Left ventricle myocardium superior (tissue), 1 donor: Measurements from ENCODE around the gene P2RX2. TPM values are rescaled to one million over a fixed set of nuclear protein-coding genes. Genes with fewer than 3 reads are reported as not detected.
"Not testable (repeated sequence)": the region's sequence is repeated elsewhere in the genome, so short reads cannot be mapped to it uniquely, and the experiment has no call there.

Experiments used
- ATAC-seq: fragments of 200-7000 bp; cut with Tn5 transposase; one replicate; pipeline ENCODE4 v1.9.1; 2020; ENCODE audit warnings: mild to moderate bottlenecking, moderate library complexity
- DNase-seq: peaks from one replicate; pipeline ENCODE4 v3.0.0-alpha.2; 2020
- intact Hi-C: fragments of 100-400 bp; cut with micrococcal nuclease; formaldehyde crosslinking; loops from one replicate; pipeline ENCODE4 v1.11.0; 2022
- total RNA-seq: library from RNA; stranded (reverse); fragmentation: NEBNext Ultra II Directional; extraction: Animal tissue kit (Norgen Biotek cat#: 25700); gene quantifications from one replicate; pipeline ENCODE4 v1.2.1, GENCODE V29; 2021
- donor health status: DM: no; HTN: yes; CAD: no; lungs with severe emphysema.

Gene P2RX2
- total RNA-seq, 1 donor from 2014 or later: not detected

DNA sequence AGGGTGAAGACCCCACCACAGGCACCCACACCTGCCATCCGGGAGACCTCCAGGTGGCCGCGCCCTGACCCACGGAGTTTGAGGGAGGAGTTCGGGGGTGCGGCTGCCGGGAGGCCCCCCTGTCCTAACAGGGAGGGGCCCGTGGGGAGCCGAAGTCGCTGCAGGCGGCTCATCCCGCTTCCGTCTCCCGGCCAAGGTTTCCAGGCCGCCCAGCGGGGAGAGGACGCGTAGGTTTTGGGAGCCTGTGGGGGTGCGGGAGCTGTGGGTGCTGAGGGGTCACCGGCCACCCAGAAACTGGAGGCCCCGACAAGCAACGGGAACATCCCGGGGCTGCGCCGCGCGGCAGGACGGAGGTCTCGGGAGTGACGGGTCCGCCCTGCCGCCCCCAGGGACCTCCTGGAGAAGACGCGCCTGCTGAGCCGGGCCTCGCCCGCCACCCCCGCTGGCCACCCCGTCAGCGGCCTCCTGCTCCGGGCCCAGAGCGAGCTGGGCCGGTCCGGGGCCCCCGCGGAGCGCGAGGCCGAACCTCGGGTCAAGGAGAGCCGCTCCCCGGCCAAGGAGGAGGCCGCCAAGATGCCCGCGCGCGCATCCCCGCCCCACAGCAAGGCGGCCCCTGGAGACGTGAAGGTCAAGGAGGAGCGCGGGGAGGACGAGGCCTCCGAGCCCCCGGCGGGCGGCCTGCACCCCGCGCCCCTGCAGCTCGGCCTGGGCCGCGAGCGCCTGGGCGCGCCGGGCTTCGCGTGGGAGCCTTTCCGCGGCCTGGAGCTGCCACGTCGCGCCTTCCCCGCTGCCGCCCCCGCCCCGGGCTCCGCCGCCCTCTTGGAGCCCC lies 35.8 kb upstream of the P2RX2 start:
- intact Hi-C loops: no loop called here
- DNase-seq (no peak), ATAC-seq (peak; percentile 15)

DNA sequence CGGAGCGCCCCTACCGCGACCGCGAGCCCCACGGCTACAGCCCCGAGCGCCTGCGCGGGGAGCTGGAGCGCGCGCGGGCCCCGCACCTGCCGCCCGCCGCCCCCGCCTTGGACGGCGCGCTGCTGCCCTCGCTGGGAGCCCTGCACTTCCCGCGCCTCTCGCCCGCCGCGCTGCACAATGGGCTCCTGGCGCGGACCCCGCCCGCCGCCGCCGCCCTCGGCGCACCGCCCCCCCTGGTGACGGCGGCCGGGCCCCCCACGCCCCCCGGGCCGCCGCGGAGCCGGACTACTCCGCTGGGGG lies 35.2 kb upstream of the P2RX2 start:
- intact Hi-C loops: no loop called here
- DNase-seq: no peak
- no peak for ATAC-seq

DNA sequence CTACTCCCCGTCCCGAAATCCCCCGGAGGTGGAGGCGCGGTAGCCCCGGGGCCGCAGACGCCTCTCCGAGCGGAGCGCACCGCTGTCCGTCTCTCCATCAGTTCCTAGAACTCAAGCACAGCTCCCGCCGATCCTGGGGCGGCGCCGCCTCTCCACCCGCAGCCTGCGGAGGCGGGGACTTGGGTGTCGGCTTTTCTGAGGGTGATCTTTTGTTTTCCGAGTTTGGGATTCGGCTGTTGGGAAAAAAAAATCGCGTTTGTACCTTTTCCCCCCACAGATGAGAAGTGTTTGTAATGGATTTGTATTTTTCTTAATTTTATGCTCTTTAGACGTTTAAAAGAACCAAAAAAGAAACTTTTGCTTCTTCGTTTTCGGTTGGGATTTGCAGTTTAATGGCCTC lies 34.8 kb upstream of the P2RX2 start:
- DNase-seq (no peak), ATAC-seq (no peak)
- intact Hi-C loops: no loop called here

DNA sequence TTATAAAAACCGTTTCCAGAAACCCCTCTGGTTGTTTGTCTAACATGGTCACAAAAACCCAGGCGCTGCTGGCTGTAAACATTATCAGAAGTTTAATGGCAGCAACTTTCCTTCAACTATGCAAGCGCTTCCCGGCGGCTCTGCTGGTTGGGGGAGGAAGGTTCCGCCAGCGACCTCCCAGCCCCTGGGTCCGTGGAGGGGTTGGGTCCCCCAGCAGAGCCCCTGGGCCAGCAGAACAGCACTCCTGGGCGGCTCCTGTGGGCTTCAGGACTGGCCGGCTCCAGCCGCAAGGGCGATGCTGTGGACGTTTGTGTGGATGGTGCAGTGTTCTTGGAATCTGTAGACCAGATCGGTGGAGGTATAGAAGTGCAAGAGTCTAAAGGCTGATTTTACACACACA lies 34.1 kb upstream of the P2RX2 start:
- DNase-seq (no peak), ATAC-seq (no peak)
- intact Hi-C loops: no loop called here

DNA sequence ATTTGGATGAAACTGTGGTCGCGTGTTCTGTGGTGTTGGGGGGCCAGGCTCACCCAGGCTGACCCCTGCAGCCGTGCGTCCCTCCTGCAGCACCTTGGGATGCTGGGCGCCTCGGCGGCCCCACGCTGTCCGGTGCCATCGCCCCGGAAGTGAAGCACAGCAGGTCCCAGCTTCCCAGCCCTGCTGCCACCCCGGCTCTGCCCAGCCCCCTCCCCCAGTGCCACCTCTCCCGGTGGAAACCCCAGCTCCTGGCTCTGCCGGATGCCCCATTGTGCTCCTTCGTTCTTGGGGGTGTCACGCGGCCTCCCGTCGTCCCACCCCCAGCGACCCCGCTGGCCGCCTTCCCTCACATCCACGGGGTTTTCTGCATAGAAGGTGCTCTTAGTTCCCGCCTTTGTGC lies 33.4 kb upstream of the P2RX2 start:
- intact Hi-C loops: no loop called here
- DNase-seq (no peak), ATAC-seq (no peak)

DNA sequence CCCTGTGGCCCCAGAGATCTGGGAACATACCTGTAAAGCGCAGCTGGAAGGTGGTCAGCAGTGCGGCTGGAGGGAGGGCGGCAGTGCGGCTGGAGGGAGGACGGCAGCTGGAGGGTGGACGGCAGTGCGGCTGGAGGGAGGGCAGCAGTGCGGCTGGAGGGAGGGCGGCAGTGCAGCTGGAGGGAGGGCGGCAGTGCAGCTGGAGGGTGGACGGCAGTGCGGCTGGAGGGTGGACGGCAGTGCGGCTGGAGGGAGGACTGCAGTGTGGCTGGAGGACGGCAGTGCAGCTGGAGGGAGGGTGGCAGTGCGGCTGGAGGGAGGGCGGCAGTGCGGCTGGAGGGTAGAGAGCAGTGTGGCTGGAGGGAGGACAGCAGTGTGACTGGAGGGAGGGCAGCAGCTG lies 31.6 kb upstream of the P2RX2 start:
- intact Hi-C loops: no loop called here
- ATAC-seq: no peak
- no peak for DNase-seq

DNA sequence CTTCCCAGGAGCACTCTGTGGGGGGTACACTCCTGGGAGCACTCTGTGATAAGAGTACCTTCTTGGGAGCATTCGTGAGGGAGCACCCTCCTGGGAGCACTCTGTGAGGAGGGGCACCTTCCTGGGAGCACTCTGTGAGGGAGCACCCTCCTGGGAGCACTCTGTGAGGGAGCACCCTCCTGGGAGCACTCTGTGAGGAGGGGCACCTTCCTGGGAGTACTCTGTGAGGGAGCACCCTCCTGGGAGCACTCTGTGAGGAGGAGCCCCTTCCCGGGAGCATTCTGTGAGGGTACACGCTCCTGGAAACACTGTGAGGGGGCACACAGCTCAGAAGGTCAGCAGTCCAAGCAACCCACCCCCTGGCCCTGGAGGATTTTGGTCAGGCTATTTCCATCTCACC lies 30.8 kb upstream of the P2RX2 start:
- DNase-seq (no peak), ATAC-seq (no peak)

DNA sequence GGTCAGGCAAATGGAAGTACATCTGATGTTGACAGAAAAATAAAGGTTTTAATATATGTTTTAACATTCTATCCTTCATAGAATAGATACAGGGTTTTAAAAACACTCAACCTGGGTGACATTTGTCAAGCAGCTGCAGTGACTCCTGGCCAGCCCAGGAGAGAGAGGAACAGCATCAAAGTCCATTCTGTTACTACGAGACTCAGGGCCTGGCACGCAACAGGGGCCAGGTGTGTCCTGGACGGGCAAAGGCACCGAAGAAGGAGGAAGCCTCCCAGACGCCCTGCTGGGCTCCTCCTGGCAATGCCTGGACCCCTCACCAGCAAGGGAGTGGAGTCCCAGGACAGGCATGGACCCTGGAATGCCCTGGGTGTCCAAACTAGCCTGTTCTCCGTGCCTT lies 30.3 kb upstream of the P2RX2 start:
- intact Hi-C loops: no loop called here
- no peak for DNase-seq
- no peak for ATAC-seq

More for the DNA sequence above, 30.8 kb upstream of the P2RX2 start:
- intact Hi-C loops: no loop called here

DNA sequence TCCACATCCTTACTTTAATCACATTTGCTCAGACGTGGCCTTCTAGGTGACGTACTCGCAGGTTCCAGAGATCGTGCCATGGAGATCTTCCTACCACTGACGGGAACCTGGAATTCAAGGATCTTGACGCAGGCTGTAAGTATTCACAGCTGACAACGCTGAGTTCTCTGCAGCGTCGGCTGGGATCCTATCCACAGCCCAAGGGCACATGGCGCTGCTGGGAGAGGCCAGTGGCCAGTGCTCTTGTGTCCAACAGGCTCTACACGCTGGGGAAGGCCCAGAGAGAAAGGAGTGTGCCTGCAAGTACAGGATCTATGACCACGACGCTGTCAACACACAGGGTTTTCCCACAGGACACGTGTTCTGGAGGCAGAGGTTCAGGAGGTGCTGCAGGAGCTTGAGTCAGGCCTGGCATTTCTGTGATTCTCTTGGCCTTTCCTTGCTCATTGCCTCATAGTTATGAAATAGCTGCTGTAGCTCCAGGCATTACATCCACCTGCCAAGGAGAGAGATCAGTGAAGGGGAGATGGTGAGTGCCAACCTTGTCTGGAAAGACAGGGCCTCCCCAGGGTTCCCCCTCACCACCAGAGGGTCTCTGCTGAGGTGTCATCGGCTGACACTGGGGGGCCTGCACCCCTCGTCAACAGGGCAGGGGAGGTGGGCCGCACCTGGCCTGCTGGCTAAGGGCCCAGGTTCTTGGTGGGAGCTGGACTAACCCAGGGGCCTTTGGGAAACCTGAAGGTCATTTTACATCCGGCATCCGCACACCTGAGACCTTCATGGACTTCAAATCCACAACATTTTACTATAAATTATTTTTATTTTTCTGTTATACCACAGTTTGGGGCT lies 29.5 kb upstream of the P2RX2 start:
- ATAC-seq (no peak), DNase-seq (no peak)
- intact Hi-C loops: no loop called here

DNA sequence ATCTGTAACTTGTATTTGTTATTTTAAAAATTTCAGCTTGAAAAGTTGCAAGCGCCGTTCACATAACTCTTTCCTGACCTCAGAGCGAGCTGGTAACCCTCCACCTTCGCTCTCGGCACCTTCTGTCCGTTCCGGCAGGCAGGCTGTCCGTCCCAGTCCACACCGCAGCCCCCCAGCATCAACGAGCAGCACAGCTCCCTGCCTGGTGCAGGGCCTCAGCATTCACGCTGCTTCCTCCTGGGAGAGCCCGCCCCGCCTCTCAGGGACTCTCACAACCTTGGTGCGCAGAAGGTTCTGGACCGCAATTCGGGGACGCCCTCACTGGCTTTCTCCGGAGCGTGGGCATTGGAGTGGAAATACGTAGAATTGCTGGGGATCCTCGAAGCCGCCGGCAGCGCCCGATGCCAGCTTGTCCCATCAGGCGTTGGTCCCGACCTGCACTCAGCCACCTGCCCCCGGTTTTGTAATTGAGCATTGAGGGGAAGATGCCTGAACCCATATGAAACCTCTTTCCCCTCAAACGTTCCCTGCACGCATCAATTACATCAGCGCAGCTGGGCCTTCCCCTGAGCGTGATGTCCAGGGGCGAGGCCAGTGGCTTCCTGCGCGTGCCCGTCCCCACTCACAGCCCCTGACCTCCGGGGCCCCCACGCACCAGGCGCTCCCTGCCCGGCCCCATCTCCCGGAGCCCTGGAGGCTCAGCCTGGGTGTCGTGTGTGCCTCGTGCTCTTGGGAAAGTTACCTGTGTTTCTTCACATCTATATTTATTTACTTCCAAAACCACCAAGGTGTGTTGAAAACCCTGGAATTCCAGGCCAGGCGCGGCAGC lies 27.3 kb upstream of the P2RX2 start:
- ATAC-seq: no peak
- intact Hi-C loops: no loop called here
- peak; percentile 20 for DNase-seq

DNA sequence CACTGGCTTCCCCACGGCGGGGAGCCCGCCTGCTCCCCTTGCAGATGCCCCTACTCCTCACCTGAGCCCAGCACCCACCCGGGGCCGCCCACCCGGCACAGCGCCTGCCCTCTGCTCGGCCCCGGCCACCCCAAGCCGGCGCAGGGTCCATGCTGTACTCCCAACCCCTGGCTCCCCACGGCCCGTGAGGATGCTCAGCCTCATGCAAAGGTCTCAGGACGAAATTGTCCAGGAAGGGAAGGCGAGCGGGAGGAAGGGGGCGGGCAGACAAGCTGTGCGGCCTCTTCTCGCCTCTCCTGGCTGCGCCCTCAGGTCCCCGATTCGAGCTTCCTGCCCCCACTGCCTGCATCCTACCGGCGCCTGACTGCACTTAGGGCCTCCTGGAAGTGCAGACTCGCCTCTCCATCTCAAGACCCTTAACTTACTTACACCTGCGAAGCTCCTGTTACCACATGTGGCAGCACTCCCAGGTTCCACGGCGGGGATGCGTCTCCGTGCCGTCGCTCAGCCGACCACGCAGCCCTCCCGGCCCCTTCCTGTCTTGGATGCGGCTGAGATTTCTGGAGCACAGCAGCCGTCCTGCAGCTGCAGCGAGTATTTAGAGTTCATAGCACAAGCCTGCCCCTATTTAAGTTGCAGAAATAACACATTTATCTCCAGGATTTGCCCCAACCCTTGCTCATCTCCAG lies 26.1 kb upstream of the P2RX2 start:
- DNase-seq (peak; percentile 12), ATAC-seq (no peak)
- intact Hi-C loops: no loop called here

DNA sequence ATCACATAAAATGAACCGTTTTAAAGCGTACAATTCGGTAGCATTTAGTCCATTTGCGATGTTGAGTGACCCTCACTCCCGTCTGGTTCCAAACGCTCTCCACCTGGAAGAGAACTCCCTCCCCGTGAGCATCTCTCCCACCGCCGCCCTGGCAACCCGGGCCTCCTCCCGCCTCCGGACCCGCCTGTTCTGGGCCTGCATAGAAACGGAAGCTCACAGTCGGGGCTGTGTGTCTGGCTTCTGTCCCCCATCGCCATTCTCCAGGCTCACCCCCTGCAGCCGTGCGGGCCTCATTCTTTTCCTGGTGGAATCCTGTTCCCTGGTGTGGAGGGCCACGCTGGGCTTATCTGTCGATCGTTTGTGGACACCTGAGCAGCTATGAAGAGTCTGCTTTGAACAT lies 25.5 kb upstream of the P2RX2 start:
- intact Hi-C loops: no loop called here
- ATAC-seq (no peak), DNase-seq (no peak)

DNA sequence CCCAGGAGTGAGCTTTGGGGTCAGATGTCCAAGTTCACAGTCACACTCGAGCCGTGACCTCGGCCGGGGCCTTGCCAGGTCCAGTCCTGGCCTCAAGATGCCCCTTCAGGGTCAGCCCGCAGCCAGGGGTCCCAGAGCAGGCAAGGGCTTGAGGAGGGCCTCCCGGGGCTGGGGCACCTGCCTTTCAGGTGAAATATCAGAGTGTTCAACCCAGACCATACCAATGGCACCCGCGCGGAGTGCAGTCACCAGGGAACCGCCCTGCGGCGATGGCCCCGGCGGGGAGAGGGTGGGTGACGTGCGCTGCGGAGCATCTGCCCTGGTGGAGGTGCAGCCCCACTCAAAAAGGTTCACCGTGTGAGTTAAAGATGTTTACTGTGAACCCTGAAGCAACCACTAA lies 25.1 kb upstream of the P2RX2 start:
- DNase-seq (no peak), ATAC-seq (no peak)
- intact Hi-C loops: no loop called here

DNA sequence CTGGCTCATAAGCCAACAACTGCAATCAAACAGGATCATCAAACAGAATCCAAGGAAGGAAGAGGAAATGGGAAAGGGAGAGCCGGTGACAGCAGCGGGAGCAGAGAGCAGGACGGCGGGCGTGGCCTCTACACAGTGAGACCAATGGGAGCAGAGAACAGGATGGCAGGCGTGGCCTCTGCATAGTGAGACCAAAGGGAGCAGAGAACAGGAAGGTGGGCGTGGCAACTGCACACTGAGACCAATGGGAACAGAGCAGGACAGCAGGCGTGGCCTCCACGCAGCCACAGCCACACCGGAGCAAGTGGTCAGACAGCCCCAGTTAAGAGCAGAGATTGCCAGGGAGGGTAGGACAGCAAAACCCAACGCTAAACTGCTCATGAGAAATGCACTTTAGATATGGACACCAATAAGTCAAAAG lies 24.6 kb upstream of the P2RX2 start:
- DNase-seq: peak; percentile 88
- intact Hi-C loops: no loop called here
- peak; percentile 97 for ATAC-seq

DNA sequence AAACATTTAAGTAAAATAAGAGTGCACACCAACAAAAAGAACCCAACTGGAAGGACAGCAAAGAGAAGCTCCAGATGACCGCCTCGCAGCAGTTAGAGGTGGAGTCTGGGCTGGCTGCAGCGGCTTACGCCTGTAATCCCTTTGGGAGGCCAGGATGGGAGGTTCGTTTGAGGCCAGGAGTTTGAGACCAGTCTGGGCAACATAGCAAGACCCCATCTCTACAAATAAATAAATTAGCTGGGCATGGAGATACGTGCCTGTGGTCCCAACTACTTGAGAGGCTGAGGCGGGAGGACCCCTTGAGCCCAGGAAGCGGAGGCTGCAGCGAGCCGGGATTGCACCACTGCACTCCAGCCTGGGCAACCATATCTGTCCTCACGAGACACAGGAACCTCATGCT lies 23.4 kb upstream of the P2RX2 start:
- DNase-seq: no peak
- intact Hi-C loops: no loop called here
- ATAC-seq: no peak

DNA sequence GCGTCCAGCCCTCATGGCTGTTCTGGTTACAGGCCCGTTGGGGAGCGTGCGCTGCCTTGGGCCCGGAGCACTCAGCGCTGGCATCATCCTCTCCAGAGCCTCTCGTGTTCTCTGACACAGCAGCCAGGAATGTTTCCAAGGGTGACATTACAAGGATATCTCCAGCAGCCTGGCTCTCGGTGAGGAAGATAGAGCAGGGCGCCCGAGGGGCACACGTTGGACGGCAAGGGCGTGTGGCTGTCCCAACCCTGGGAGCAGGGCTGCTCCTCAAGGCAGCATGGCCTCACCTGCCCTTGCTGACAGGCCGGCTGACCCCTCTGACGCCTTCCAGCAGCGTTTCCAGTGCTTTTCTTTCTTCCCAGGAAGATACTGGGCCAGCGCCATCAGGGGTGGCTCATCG lies 22.6 kb upstream of the P2RX2 start:
- ATAC-seq: no peak
- no peak for DNase-seq
- intact Hi-C loops: no loop called here

DNA sequence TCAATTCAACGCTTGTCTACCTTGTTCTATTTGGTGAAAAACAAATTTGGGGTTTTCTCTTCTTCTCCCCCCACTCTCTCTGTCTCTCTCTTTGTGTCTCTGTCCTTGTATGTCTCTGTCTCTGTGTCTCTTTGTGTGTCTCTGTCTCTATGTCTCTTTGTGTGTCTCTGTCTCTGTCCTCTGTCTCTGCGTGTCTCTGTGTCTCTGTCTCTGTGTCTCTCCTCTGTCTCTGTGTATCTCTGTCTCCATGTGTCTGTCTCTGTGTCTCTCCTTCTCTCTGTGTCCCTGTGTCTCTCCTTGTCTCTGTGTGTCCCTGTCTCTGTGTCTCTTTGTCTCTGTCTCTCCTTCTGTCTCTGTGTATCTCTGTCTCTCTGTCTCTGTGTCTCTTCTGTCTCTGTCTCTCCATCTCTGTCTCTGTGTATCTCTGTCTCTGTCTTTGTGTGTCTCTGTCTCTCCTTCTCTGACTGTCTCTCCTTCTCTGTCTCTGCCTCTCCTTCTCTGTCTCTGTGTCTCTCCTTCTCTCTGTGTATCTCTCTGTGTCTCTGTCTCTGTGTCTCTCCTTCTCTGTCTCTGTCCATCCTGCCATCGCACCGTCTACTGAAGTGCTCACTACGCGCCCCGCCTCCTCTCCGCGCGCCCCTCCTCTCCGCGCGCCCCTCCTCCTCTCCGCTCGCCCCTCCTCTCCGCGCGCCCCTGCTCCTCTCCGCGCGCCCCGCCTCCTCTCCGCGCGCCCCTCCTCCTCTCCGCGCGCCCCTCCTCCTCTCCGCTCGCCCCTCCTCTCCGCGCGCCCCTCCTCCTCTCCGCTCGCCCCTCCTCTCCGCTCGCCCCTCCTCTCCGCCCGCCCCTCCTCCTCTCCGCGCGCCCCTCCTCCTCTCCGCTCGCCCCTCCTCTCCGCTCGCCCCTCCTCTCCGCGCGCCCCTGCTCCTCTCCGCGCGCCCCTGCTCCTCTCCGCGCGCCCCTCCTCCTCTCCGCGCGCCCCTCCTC lies 21.0 kb upstream of the P2RX2 start:
- intact Hi-C loops: no loop called here
- ATAC-seq (peak; percentile 46), DNase-seq (no peak)

DNA sequence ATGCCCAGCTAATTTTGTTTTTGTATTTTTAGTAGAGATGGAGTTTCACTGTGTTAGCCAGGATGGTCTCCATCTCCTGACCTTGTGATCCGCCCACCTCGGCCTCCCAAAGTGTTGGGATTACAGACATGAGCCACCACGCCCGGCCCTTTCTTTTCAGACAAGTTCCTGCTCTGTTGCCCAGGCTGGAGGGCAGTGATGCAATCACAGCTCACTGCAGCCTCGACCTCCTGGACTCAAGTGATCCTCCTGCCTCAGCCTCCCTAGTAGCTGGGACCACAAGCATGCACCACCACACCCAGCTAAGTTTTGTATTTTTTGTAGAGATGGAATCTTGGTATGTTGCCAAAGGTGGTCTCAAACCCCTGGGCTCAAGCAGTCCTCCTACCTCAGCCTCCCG lies 19.1 kb upstream of the P2RX2 start:
- ATAC-seq, DNase-seq, intact Hi-C loops: not testable (repeated sequence)
